Neural cell (in vitro differentiated cells): Measurements from ENCODE around the gene KCTD14.

Source experiments
- EP300 ChIP-seq: fragments of 450-650 bp; conservative IDR thresholded peaks from 2 replicates; pipeline ENCODE4 v1.6.1; 2014; ENCODE audit warnings: antibody characterized with exemption, mild to moderate bottlenecking, moderate library complexity; ENCODE audit not compliant: poor library complexity, severe bottlenecking
- MXI1 ChIP-seq: fragments of 450-650 bp; conservative IDR thresholded peaks from 2 replicates; pipeline ENCODE4 v1.6.1; 2014; ENCODE audit warnings: antibody characterized with exemption, mild to moderate bottlenecking; ENCODE audit not compliant: poor library complexity, severe bottlenecking
- RAD21 ChIP-seq: fragments of 450-650 bp; conservative IDR thresholded peaks from 2 replicates; pipeline ENCODE4 v1.6.1; 2014; ENCODE audit warnings: antibody characterized with exemption, mild to moderate bottlenecking, moderate library complexity
- TF ChIP-seq, protein P1 (sequence below): fragments of 450-650 bp; IDR thresholded peaks from 2 replicates; pipeline ENCODE4 v1.5.1; 2014; ENCODE audit warnings: antibody characterized with exemption, mild to moderate bottlenecking, moderate library complexity; ENCODE audit not compliant: poor library complexity, severe bottlenecking

DNA sequence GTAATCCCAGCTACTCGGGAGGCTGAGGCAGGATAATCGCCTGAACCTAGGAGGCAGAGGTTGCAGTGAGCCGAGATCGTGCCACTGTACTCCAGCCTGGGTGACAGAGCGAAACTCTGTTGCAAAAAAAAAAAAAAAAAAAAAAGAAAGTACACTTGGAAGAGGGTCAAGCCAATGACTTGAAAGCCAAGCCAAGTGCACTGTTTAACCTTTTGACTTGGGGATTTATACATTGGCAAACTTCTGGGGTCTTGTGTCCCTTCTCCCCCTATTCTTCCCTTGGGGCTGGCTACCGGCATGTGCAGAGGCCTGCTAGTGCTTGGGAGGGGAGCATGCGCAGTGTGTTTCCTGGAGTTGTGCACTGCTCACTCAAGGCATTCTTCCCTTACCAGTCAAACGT lies 26.3 kb upstream of the KCTD14 start:
- TF ChIP-seq, protein P1, sequence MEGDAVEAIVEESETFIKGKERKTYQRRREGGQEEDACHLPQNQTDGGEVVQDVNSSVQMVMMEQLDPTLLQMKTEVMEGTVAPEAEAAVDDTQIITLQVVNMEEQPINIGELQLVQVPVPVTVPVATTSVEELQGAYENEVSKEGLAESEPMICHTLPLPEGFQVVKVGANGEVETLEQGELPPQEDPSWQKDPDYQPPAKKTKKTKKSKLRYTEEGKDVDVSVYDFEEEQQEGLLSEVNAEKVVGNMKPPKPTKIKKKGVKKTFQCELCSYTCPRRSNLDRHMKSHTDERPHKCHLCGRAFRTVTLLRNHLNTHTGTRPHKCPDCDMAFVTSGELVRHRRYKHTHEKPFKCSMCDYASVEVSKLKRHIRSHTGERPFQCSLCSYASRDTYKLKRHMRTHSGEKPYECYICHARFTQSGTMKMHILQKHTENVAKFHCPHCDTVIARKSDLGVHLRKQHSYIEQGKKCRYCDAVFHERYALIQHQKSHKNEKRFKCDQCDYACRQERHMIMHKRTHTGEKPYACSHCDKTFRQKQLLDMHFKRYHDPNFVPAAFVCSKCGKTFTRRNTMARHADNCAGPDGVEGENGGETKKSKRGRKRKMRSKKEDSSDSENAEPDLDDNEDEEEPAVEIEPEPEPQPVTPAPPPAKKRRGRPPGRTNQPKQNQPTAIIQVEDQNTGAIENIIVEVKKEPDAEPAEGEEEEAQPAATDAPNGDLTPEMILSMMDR, result no peak
- TF ChIP-seq MXI1 (no peak), EP300 (no peak), RAD21 (no peak)
